Fibroblast of the aortic adventitia (primary cell): ENCODE measurements around the gene APBA2. TPM values are rescaled to one million over a fixed set of nuclear protein-coding genes. Genes with fewer than 3 reads are reported as not detected.

Experiments used
- DNase-seq: peaks from one replicate; pipeline ENCODE4 v3.0.0-alpha.2; 2010; ENCODE audit warnings: low read depth
- H3K4me3 ChIP-seq: 2 replicates; pipeline ENCODE4 v1.5.1; 2011; ENCODE audit warnings: low read depth, mild to moderate bottlenecking, control low read depth, low read length, moderate library complexity
- total RNA-seq: library from RNA; depleted of rRNA; stranded (reverse); fragments of >200 nt; gene quantifications from 2 replicates; pipeline ENCODE4 v1.2.3, GENCODE V29; 2012; ENCODE audit warnings: low replicate concordance
- TF ChIP-seq, protein P1 (sequence below): IDR thresholded peaks from 2 replicates; pipeline ENCODE4 v1.5.1; 2011; ENCODE audit warnings: mild to moderate bottlenecking, low read length, control low read depth, inconsistent platforms; ENCODE audit not compliant: insufficient read depth

The APBA2 gene
- total RNA-seq, 1 donor: 1.8 TPM

DNA sequence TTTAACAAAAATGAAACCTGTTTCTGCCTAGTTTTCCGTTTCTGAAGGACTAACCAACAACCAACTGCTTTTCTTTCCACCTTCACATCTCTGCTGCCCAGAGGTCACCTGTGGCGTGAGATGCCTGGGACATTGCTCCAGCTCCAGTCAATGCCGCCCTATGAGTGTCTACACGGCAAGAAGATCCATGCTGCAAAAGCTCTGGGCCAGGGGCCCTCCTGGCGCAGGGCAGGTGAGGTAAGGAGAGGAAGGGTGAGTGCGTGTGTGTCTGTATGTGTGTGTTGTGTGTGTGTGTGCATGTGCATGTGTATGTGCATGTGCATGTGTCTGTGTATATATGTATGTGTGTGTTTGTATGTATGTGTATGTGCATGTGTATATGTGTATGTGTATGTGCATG is 252.5 kb downstream of the APBA2 start:
- H3K4me3 ChIP-seq: no peak overlapping the region
- DNase-seq: no peak
- TF ChIP-seq, protein P1, sequence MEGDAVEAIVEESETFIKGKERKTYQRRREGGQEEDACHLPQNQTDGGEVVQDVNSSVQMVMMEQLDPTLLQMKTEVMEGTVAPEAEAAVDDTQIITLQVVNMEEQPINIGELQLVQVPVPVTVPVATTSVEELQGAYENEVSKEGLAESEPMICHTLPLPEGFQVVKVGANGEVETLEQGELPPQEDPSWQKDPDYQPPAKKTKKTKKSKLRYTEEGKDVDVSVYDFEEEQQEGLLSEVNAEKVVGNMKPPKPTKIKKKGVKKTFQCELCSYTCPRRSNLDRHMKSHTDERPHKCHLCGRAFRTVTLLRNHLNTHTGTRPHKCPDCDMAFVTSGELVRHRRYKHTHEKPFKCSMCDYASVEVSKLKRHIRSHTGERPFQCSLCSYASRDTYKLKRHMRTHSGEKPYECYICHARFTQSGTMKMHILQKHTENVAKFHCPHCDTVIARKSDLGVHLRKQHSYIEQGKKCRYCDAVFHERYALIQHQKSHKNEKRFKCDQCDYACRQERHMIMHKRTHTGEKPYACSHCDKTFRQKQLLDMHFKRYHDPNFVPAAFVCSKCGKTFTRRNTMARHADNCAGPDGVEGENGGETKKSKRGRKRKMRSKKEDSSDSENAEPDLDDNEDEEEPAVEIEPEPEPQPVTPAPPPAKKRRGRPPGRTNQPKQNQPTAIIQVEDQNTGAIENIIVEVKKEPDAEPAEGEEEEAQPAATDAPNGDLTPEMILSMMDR: no peak

DNA sequence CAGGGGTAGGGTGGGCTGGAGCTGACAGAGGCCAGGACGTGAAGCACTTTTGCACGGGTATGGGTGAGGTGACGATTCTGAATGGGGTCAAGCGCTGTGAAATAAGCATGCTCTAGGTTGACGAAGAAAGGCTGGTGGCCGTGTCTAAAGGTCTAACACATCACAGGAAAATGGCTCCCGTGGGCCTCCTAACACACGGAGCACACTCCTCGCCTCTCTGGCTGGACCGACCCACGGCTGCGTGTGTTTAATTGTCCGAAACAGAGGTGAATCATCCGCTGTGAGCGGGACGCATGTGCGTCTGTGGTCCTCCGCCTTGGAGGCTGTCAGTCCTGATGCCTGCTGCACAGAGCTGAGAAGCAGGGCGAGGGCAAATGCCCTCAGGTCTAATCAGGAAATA is 253.3 kb downstream of the APBA2 start:
- TF ChIP-seq, protein P1: no peak
- DNase-seq: no peak
- no peak overlapping the region for H3K4me3 ChIP-seq

DNA sequence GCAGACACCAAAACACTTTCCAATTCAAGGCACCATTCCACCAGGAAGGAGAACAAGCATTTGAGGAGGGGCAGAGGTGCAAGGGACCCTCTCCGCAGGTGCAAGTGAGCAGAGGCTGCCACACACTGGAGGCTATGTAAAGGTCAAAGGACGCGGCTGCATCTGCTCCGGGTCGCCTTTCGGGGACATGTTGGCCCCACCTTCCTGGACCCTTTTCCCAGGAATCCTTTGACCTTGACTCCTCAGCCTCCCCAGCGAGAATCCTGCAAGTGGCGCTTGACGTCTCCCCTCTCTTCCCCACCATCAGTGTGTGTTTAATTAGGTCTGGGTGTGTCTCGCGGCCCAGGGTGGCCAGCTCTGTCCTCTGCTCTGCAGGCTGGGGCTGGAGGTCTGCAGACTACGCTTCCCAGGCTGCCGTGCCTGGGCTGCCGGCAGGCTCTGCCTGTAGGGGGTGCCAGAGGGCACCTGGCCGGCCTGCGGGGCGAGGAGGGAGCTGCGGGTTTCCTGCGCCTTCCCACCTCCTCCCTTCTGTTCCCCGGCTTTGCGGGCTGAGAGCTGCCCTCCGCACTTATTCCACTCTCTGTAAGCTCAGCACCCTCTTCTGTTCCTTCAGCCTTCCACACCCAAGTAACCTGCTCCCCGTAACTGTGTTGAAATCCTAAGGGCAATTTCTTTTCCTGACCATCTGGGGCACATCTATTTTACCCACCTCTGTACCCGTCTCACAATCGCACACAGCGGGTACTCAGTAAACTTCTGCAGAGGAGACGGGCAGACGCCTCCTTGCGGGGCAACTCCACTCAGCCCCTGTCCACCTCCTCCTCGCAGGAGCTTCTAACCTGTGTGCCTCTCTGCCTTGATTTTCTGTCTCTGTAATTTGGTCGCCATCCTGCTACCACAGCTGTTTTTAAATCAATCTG is 254.0 kb downstream of the APBA2 start:
- no peak overlapping the region for H3K4me3 ChIP-seq
- peak; percentile 17 for DNase-seq
- TF ChIP-seq, protein P1: peak; percentile 85

DNA sequence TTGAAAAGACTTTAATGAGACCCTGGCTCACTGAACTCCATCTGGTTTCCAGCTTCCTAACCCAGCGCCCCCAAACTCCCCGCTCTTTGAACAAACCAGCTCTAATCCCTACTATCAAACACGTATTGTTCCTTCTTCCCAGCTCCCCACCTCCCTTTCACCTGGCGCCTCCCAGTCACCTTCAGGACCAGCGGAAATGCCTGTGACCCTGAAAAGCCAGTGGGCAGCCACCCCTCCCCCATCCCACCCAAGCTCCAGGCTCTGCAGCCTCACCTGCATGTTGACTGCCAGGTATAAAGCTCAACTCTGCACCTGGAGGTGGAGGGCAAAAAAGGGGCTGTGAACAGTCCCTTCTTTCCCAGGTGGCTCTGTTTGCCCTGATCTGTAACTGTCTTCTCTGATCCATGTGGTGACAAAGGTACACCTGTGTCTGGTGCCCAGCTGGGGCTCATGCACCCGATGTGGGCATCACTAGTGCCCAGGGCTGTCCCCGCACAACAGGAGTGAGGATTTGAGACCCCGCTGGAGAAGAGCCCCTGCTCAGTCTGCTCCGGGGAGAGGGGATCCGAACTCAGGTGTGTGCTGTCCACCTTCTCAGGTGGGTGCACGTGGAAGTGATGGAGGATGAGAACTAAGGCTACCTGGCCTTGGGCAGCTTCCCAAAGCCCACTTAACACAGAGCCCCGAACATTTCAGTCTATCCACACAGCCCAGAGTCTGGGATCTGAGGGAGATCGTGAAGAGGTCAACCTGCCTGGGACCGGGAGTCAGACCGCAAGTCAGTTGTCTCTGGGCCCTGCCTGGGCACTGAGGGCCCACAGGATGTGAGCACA is 254.9 kb downstream of the APBA2 start:
- no peak for DNase-seq

DNA sequence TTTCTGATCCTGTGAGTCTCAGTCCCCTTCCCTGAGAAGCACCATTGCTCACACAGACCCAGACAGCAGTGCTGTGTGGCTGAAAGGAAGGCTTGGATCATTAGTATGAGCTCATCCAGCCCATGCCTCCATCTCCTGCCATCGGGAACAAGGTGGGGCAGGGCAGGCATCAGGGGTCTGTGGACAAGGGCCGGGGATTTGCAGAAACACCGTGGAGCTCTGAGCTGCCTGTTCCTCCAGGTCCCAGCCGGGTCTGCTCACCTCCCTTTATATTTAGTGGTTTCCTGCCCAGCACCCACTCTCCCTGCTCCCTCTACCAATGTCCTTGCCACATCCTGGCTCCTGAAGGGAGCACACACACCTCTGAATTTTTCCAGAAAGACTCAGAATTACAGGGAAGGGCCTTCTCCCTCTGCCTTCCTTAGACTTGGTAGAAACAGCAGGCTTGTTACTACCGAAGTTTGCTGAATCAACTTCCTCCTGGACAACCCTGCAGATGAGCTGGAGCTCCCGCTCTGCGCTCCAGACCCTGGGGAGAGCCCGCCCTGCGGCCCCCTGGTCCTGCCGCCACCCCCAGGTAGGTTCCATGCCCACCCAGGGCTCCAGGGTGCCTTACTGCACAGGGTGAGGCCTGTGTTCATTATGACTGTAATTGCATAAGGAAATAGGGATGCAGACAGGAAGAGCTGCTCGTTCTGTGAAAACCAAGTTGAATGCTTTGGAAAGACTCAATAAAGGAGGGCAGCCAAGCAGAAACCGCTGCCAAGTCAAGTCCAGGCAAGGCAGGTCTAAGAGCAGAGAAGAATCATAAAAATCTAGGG is 255.7 kb downstream of the APBA2 start:
- H3K4me3 ChIP-seq: no peak overlapping the region
- TF ChIP-seq, protein P1: no peak
- peak; percentile 6 for DNase-seq

More for the DNA sequence above, 254.9 kb downstream of the APBA2 start:
- TF ChIP-seq, protein P1: no peak
- H3K4me3 ChIP-seq: no peak overlapping the region

DNA sequence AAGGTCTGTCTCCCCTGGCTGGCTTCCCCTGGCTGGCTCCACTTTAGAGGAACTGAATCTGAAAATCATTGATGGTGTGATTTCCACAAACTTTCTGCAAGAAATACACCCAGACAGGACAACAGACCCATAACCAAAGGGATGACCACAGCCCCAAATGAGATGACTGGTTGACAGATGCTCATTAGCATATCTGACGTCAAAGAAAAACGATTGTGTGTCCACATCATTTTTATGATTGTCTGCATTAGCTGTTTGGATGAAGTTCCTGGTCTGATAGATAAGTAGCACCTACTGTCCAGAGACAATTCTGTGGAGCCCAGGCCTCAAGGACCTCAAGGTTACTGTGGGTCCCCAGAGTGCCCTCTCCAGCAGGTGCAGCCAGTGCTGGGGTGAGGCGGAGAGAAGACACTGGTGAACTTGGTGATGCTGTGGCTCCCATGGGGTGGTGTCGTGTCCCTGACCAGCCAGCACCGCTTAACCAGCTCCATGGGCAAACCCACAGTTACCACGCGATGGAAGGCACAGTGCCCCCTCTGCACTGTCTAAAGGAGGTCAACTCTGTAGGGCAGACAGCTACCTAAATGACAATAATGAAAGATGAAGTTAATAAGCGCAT is 256.5 kb downstream of the APBA2 start:
- TF ChIP-seq, protein P1: no peak

More for the DNA sequence above, 256.5 kb downstream of the APBA2 start:
- no peak for DNase-seq
- no peak overlapping the region for H3K4me3 ChIP-seq
